GM21390 (cell line): ENCODE data around the gene TMEM254.
A peak's percentile ranks its signal among the peaks of the same experiment; 100 is the strongest.
"Not testable (repeated sequence)": the region's sequence is repeated elsewhere in the genome, so short reads cannot be mapped to it uniquely, and the experiment has no call there.

Experiments
- ATAC-seq: cut with Tn5 transposase; IDR thresholded peaks from one replicate; pipeline ENCODE4 v1.9.1; 2021; ENCODE audit not compliant: unreplicated experiment

Gene TMEM254

GRCh38 chr10:80075781-80076180 lies 2.7 kb upstream of the TMEM254 start:
- ATAC-seq: no peak

GRCh38 chr10:80077869-80078447 lies 507 bp upstream of the TMEM254 start:
- no peak for ATAC-seq

- no peak for ATAC-seq
Measured at GRCh38 chr10:80079312-80079719, 851 bp downstream of the TMEM254 start.

DNA sequence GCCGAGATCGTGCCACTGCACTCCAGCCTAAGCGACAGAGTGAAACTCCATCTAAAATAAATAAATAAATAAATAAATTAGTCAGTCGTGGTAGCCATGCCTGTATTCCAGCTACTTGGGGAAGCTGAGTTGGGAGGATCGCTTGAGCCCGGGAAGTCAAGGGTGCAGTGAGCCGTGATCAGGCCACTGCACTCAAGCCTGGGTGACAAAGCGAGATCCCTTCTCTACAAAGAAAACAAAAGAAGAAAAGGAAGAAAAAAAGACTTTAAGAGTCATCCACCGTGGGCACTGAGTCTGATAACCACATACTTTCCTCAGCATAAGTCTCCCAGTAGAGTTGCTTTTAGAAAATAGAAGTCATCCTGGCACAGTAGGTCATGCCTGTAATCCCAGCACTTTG lies 2.6 kb downstream of the TMEM254 start:
- no peak for ATAC-seq

GRCh38 chr10:80081801-80082750 lies 3.6 kb downstream of the TMEM254 start:
- ATAC-seq: no peak

DNA sequence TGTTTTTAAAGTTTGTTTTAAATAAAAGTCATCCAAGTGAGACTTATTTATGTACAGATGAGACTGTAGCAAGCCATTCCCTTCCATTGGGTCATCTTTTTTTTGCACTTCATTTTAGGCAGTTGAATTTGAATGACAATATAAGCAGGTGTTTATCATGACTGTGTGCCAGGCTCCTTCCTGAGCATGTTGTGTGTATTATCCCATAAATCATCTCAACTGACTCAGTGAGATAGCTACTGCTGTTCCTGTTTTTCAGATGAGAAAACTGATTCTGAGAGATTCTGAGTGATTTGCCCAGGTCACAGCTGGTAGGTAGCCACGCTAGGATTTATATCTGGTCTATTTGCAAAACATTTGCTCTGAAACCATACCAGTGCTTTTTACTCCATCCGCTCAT lies 11.7 kb downstream of the TMEM254 start:
- no peak for ATAC-seq

GRCh38 chr10:80094231-80094630 lies 15.8 kb downstream of the TMEM254 start:
- no peak for ATAC-seq

GRCh38 chr10:80098272-80098671 lies 19.8 kb downstream of the TMEM254 start:
- ATAC-seq: not testable (repeated sequence)

DNA sequence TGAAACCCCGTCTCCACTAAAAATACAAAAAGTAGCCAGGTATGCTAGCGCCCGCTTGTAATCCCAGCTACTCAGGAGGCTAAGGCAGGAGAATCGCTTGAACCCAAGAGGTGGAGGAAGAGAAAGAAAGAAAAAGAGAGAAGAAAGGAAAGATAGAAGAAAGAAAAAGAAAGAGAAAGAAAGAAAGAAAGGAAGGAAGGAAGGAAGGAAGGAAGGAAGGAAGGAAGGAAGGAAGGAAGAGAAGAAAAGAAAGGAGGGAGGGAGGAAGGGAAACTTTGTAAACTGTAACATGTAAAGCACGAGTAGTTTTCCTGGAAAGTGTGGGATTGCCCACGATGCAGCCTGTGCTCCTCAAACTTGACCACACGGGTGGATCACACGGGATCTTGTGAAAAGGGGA lies 20.8 kb downstream of the TMEM254 start:
- ATAC-seq: not testable (repeated sequence)

- no peak for ATAC-seq
Measured at GRCh38 chr10:80100116-80100515, 21.7 kb downstream of the TMEM254 start.

GRCh38 chr10:80100861-80101695 lies 22.6 kb downstream of the TMEM254 start:
- ATAC-seq: no peak

DNA sequence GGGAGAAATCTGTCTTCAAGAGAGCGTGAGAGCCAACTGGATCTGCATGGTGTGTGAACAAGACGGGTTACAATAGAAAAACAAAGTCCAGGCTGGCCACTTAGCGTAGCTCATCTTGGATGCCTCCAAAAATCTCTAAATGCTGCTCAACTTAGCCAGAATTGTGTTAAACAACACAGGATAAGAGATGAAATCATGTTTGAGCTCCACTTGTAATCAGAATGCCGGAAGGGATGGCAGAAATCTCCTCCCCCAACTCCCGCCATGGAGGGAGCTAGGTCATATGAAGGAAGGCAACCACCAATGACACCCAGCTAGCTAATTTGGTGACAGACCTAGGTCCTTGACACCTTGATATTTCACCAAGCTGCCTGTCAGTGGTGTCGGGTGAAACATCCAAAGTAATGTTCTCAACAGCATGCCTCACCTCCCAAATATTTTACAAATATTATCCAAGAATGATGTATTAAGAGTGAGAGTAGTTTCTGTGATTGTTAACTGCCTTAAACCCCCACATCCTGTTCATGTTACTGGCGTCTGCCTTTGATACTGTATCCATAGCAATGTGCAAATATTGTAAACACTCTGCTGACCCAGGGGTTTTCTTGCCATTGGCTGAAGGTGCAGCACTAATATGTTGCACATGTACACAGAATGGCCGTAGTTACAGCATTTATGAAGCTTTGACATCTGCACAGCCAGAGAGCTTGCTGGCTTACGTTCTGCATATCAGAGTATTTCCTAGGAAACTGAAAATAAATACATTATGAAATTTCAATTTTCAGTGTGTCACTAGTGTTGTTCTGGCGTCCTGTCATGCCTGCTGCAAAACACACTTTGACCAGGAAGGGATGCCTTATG lies 25.8 kb downstream of the TMEM254 start:
- ATAC-seq: peak; percentile 90

GRCh38 chr10:80108576-80109239 lies 30.2 kb downstream of the TMEM254 start:
- ATAC-seq: no peak

DNA sequence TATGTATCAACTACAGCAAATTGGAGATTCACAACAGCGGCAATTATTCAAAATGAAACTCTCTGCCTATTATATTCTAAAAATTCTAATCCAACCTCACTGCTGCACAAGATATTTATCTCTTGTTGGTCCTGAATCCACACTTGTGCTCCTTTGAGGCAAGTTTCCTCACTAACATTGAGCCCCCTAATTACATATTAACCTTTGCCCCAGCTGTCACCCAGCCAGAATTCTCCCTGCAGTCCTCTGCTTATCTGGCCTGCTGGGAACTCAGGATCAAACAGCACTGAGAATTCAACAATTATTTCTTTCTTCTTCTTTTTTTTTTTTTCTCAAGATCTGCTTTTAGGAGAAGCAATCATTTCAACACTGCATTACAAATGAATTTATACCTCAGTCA lies 32.5 kb downstream of the TMEM254 start:
- ATAC-seq: no peak

DNA sequence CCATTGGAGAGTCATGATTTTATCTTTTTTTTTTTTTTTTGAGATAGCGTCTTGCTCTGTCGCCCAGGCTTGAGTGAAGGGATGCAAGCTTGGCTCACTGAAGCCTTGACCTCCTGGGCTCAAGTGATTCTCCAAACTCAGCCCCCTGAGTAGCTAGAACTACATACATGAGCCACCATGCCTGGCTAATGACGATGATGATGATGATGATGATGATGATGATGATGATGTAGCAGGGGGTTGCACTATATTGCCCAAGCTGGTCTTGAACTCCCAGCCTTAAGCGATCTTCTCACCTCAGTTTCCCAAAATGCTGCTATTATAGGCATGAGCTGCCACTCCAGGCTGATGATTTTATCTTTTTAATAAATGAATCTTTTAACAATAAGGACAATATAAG lies 40.2 kb downstream of the TMEM254 start:
- no peak for ATAC-seq

GRCh38 chr10:80122110-80122710 lies 43.7 kb downstream of the TMEM254 start:
- no peak for ATAC-seq

DNA sequence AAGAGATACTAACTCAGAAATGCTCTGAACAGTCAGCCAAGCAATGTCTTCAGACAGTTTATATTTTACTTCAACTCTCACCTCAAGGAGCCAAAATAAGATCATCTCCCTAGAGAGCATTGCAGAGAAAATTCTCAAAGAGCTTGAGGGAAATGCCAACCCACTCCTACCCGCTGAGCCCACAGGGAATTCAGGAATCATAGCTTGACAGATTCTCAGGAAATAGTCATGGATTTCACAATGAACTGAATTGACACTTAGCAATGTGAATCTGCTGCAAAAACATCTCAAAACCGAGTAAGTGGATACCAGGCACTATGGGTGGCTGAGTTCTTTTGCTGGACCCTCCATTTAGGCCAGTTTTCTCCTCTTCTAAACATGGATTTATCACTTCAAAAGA lies 44.3 kb downstream of the TMEM254 start:
- ATAC-seq: no peak

DNA sequence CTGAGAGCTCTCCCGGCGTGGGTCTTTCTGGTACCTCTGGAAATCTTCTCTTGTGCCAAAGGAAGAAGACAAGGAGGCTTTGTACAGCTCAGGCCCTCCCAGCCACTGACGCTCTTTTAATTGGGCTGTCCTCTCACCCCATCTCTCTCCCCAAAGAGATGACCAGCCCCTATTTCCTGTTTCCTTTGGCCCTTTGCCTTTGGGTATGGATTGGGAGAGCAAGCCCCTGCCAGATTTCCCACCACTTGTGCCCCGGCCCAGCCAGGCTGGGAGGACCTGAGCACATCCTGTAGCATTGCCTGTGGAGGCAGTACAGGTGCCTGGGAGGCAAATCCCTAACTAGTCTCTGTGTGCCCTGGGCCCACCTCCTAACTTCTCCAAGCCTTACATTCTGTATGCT lies 48.4 kb downstream of the TMEM254 start:
- no peak for ATAC-seq

DNA sequence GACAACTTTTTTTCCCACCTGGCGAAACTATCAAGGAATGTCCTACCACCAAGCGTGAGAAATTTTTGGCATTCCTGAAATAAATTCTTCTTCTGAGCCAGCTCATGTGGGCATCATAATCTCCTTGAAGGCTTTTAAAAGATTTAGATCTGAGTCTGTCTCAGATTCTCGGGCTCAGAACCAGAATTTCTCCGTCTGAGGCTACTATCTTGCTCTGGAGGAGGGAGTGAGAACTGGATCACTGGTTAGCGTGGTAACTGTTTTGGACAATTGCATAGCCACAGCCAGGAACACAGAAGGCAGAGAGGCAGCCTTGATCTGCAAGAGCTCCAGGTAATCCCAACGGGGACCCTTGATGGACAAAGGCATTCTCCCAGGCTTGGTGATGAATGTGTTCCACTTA lies 53.0 kb downstream of the TMEM254 start:
- ATAC-seq: no peak
